Suprapubic skin (tissue), 4 donors: ENCODE results near the gene OR7A10.

Experiments used
- POLR2A ChIP-seq, 2 donors: fragments of 450-650 bp; IDR thresholded peaks; one replicate each; pipeline ENCODE4 v1.6.1; 2017; ENCODE audit warnings: antibody characterized with exemption in 2 of 2, mild to moderate bottlenecking in 2 of 2, moderate library complexity in 2 of 2
- POLR2AphosphoS5 ChIP-seq, 3 donors: sonication (generic); formaldehyde crosslinking; IDR thresholded peaks; one replicate each; pipeline ENCODE4 v1.6.1; 2017; ENCODE audit warnings: antibody characterized with exemption in 3 of 3
- TF ChIP-seq, protein P1 (sequence below), 2 donors: fragments of 200-600 bp in 1 of 2; fragments of 450-650 bp in 1 of 2; sonication (generic) in 1 of 2; IDR thresholded peaks; one replicate each; pipeline ENCODE4 v1.5.1; 2016 to 2019; ENCODE audit warnings: antibody characterized with exemption in 2 of 2, mild to moderate bottlenecking in 1 of 2, moderate library complexity in 1 of 2

DNA sequence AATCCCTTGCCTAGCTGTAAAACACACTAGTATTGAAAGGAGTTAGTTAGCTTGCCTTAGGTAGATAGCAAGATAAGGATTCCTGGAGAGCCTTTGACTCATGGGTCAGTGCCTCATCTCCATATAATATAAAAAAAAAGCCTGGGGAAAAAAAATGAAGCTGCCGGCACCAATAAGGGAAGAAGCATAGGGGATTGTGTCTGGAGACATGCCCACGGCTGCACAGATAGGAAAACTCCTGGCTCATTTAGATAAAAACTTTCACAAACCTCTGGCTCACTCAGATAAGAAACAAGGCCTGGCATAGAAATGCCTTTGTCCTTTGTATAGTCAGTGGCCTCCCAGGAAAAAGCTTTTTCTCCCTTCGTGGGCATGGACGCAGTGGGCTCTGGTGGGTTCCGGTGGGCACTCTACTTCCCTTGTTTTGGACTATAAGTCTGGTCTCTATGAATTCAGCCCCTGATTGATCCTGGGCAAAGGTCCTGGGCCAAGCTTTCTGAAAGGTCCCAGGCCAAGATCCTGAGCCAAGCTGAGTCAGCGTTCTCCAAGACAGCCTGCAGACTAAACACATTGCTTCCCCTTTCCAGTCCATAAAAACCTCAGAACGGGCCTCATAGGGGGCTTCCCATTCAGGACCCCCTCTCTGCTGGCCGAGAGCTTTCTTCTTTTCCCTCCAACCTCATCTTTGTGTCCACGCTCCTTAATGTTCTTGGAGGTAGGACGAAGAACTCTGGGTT, 42.1 kb upstream of the OR7A10 start:
- no peak for TF ChIP-seq POLR2A (IDR thresholded peaks at IDR 0.05)
- no peak for TF ChIP-seq POLR2AphosphoS5 (IDR thresholded peaks at IDR 0.05)
- TF ChIP-seq, protein P1, sequence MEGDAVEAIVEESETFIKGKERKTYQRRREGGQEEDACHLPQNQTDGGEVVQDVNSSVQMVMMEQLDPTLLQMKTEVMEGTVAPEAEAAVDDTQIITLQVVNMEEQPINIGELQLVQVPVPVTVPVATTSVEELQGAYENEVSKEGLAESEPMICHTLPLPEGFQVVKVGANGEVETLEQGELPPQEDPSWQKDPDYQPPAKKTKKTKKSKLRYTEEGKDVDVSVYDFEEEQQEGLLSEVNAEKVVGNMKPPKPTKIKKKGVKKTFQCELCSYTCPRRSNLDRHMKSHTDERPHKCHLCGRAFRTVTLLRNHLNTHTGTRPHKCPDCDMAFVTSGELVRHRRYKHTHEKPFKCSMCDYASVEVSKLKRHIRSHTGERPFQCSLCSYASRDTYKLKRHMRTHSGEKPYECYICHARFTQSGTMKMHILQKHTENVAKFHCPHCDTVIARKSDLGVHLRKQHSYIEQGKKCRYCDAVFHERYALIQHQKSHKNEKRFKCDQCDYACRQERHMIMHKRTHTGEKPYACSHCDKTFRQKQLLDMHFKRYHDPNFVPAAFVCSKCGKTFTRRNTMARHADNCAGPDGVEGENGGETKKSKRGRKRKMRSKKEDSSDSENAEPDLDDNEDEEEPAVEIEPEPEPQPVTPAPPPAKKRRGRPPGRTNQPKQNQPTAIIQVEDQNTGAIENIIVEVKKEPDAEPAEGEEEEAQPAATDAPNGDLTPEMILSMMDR (IDR thresholded peaks at IDR 0.05), result no peak
